Skeletal muscle cell (primary cell): ENCODE data around the gene YBEY.

Experiments used
- DNase-seq: peaks from one replicate; pipeline ENCODE4 v3.0.0-alpha.2; 2010; ENCODE audit warnings: low read depth
- H3K4me3 ChIP-seq: 2 replicates; pipeline ENCODE4 v1.5.1; 2011; ENCODE audit warnings: low read depth, mild to moderate bottlenecking, control low read depth, low read length, moderate library complexity

YBEY gene

DNA sequence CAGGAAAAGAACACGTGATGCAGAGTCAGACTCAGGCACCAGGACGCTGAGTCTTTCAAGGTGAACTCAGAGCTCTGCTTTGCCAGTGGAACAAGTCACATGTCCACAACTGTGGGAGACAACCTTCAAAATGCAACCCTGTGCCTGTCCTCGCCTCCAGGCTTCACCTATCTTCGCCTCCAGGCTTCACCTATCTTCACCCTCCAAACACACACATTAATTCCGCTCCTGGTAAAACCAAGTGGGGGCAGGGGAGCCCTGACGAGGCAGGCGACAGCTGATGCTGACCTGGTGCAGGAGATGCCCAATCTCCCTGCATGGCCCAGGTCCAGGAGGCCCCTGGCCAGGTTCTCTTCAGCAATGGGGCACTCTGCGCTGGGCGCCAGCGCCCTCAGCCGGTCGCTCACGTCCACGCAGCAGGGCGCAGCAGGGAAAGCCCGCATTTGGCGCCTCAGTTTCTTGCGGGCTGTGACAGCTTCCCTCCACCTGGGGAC lies 29.6 kb upstream of the YBEY start:
- no peak overlapping the region for H3K4me3 ChIP-seq
- DNase-seq, result no peak

DNA sequence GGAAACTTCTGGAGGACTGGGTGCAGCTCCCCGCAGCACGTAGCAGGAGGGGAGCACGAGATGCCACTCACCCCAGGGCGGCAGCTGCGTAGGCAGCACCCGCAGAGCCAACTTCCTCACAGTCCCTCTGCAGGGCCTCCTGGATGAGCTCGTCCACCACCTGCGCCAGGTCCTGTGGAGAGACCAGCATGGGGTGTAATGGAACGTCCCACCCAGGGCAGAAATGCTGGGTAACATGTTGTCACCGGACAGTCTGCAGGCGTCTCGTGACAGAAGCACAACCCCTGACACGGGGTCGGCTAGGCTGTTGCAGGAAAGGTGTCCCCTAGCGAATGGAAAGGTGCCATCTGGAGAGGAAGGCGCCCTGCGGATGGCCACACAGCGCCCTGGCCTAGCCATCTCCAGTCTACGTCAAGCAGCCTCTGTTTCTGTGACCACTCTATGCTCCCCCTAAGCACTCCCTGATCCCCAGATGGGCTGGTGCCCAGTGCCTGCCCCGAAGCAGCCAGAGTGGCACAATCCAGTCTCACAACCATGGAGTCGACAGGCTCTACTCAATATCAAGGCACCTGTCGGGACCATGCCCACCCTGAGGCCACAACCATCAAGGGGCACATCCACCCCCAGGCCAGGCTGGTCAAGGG lies 22.0 kb upstream of the YBEY start:
- H3K4me3 ChIP-seq, result no peak overlapping the region
- no peak for DNase-seq

DNA sequence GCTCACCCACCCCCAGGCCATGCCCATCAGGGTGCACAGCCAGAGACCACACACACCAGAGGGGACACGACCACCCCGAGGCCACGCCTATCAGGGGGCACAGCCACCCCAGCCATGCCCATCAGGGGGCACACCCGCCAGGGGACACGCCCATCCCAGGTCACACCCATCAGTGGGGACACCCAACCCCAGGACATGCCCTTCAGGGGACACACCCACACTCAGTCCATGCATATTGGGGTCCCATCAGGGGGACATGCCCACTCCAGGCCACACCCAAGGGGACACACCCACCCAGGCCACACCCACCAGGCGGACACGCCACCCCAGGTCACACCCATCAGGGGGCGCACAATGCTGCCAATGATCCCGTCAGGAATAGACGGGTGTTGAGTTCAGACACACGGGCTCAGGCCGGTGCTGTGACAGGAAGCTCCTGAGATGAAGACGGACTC lies 21.4 kb upstream of the YBEY start:
- H3K4me3 ChIP-seq, result no peak overlapping the region
- no peak for DNase-seq

DNA sequence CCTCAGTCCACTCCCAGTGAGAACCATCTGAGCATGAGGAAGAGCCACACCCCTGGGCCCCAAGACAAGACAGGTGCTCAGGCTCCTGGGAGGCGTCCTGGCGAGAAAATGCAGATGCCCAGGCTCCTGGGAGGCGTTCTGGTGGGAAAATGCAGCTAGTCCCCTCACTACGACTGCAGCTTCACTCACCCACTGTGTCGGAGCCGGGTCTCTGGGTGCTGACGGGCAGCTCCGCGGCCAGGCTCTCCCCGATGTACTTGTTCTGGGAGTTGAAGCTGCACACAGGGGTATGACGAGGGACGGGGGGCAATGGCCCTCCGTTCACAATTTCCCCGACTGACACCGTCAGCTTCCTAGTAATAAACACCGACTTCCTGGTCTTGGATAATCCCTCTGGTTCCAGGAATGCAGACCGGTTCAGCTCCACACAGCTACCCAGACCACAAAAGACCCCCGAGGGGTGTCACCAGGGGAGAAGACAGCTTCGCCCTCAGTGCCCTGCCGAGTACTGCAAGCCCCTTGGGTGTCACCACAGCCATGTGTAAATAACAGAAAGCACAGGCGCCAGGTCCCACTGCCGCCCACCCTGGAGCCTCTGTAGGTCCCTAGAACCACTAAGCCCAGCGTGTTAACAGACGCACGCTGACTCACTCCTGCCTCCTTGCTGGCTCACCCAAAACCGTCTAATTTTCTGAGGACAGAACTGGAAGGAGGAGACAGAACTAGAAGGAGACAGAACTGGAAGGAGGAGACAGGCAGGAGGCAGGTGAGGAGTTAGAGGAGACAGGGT lies 20.2 kb upstream of the YBEY start:
- H3K4me3 ChIP-seq, result no peak overlapping the region
- DNase-seq, result no peak

DNA sequence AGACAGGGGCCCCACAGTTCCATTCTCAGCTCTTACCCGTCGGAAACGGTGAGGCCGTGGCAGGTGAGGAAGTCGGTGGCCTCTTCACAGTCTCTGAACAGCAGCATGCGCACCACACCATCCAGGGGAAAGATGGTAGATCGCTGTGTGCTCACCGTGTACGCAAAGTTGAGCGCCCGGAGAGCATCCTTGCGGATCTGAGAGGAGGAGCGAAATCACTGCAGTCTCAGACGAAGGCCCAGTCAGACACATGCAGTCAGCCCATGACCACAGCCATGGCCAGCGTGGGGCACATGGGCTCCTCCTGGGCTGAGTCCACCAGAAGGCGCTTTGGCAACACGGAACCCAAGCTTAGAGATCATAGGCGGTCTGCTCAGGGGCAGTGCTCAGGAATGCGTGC lies 19.2 kb upstream of the YBEY start:
- no peak for DNase-seq
- H3K4me3 ChIP-seq, result no peak overlapping the region

DNA sequence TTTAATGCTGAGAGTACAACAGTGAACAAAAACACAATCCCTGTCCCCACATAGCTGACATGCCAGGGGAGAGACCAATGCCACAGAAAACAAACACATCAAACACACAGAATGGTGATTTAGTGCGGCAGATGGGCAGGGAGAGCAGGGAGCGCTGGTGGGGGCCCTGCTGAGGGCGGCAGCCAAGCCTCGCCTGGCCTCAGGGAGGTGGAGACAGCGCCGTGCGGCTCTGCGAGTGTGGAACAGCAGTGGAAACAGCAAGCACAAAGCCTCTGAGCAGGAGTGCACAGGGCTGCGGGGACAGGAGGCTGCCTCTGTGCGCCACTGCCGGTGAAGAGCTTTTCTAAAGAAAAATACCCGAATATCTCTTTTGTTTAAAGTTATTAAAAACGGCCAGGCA lies 17.8 kb upstream of the YBEY start:
- DNase-seq, result no peak
- H3K4me3 ChIP-seq, result no peak overlapping the region

DNA sequence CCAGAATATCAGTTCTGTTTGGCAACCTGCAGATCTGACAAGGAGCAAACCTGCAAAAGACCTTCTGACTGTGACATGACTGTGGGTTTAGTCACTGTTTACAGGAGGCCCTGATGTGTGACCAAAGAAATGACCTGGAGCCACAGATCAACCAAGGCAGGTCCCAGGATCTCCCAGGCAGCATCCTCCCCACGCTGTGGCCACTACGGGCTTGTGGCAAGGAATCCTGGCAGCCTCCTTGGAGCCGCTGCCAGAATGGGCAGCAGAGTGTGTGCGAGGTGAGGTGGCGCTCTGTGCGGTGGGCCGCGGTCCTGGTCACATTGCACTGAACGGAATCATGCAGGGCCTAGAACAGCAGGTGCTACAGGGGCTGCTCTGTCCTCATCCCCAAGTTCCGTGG lies 16.7 kb upstream of the YBEY start:
- DNase-seq, result no peak
- no peak overlapping the region for H3K4me3 ChIP-seq

DNA sequence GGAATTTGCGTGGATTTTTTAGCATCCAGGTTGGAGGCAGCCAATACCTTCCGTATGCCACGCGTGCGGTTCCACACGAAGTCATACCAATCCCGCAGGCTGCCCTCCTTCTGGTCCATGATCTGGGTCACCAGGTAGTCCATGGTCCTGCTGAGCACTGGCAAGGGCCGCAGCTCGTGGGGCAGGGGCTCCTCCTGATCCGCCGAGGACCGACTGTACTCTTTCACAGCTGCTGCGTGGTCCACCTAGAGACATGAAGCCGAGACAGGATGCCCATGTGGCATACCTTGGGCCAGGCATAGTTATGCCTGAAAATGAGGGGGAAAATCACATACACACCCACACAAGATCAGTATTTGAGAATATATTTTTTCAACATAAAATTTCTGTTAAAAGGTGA lies 12.8 kb upstream of the YBEY start:
- no peak for DNase-seq
- no peak overlapping the region for H3K4me3 ChIP-seq

DNA sequence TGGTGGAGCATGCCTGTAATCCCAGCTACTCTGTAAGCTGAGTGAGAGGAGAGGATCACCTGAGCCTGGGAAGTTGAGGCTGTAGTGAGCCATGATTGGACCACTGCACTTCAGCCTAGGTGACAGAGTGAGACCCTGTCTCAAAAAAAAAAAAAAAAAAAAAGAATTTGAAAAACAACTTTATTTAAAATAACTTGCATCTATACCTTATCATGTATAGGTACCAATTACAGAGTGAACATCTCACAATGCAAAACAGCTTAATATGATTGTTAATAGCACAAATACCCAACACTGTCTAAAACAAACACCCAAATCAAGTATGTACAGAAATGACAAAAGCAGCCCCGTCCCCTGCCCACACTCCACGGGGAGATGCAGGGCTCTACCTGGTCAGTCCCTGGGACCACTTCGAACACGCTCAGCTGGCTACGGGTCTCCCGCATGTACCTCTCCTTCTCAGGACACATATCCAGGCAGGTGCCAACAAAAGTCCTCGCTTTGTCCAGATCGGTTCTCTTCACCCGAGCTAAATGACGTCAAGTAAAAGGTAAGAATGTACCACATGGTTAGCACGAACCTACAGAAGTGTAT lies 11.2 kb upstream of the YBEY start:
- H3K4me3 ChIP-seq, result no peak overlapping the region
- no peak for DNase-seq

DNA sequence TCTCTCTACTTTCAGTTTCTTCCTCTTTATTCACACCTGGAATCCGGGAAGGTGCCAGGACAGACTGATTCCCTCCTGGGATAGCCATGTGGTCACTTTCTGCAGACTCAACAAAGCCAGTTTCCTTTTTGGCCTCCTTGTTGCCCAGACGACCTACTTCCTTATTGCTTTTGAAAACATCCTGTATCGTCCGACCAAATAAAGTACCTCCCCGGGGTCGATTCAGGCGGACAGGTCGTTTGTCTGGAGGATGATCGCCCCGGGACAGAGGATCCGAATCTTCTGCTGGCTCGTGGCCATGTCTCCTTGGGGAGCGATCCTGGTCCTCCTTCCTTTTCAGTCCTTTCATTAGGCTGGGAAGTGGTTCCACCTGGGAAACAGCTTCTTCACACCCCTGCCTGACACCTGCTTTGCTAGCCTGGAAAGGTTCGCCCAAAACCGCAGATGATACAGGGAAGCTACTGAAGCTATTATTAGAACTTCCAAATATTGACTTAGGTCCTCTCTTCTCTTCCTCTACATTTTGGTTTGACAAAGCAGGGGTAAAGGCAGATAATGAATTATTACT lies 2.0 kb upstream of the YBEY start:
- H3K4me3 ChIP-seq, result no peak overlapping the region
- no peak for DNase-seq

DNA sequence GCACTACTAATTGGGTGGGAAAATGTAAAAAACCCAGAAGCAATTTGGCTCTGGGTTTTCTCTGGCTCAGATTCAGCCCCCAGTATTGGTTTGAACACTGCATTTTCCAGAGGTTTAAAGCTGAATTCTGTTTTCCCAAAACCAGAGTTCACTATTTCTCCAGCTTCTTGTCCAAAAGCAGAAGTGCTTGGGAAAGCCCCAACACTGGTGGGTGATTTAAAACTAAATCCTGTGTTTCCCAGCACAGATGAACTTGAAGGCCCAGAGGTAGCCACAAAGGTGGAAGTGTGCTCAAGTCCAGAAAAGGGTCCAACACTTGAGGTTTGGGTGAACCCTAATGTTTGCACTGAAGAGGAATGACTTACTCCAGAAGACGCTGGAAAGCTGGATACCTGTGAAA lies 1.4 kb upstream of the YBEY start:
- no peak for DNase-seq
- peak overlapping the region; percentile 67 for H3K4me3 ChIP-seq

DNA sequence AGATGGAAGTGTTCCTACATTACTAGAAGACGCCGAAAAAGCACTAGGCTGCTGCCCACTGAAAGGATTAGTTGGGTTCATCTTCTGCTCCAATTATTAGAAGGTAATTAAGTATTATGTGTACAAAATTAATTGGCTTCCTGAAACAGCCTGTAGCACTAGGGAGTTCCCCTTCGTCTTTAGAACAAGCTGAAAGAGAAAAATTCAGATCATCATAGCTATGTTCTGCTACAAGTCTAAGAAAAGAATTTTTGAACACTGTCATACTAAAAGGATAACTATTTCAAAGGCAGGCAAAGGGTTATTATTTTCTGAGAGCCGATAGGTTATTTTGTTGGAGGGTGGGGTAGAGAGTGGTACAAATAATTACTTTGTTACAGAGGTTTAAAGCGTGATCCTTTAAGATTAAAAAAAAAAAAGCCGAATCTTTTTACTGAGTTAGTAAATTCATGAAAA lies 908 bp upstream of the YBEY start, which contains the start of gene MCM3AP:
Gene MCM3AP (minus strand): TSS at position 406 of the 456 bp plus-strand sequence. CDS start 325 bp downstream, at position 81.
- DNase-seq, result no peak
- H3K4me3 ChIP-seq, result peak within 1 kb of the TSS; percentile 67

DNA sequence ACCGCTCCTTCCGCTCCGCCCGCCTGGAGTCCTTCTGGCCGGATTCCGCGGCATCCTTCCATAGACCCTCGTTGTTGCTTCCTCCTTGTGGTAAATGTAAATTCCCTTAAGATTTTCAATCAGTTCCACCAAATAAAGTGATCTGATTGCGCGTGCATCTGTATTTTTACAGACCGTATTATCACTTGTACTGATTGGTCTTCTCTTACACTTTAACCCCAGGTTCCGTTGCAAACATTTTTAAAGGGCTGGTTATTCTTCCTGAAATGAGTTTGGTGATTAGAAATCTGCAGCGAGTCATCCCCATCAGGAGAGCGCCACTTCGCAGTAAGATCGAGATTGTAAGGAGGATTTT lies 483 bp downstream of the YBEY start:
- DNase-seq, result no peak
- peak overlapping the region; percentile 67 for H3K4me3 ChIP-seq

DNA sequence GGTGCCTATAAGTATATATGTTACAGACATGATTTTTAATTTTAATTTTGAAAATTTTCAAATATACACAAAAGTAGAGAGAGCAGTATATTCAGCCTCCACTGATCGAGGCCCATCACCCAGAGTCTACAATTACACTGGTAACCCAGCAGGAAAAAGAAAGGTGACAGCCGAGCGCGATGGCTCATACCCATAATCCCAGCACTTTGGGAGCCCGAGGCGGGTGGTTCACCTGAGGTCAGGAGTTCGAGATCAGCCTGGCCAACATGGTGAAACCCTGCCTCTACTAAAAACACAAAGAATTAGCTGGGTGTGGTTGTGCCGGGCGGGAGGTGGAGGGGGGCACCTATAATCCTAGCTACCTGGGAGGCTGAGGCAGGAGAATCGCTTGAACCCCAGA lies 1.4 kb downstream of the YBEY start:
- DNase-seq, result no peak
- peak overlapping the region; percentile 67 for H3K4me3 ChIP-seq

DNA sequence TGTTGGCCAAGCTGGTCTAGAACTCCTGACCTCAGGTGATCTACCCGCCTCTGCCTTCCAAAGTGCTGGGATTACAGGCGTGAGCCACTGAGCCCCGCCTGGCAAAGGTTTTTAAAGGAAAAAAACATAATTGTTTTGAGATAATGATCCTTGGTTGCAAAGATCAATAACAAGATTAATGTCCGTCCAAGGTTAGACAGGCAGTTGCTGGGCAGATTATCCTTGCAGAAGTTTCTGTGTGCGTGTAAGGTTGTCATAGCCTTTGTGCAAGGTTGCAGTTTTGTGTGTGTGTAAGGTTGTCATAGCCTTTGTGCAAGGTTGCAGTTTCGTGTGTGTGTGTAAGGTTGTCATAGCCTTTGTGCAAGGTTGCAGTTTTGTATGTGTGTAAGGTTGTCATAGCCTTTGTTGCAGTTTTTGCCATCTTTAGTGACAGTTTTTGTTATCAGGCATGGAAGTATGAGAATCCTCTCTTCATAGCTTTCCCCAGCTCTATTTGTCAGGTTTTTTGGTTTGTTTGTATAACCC lies 3.6 kb downstream of the YBEY start:
- H3K4me3 ChIP-seq, result no peak overlapping the region
- DNase-seq, result no peak

DNA sequence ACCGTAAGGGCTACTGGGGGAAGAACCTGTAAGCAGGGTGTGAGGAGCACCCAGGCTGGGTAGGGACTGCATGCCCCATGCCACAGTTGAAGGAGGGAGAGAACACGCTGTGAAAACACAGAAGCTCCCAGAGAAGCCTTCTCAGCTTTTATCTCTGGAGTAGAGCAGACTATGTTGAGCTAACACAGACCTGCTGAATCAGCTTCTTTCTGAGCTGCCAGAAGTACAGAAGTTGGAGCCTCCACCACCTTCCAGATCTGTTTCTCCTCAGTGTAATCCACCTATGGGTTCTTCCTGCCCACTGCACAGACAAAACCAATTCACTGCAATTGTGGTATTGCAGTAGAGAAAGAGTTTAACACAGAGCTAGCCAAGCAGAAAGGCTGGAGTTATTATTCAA lies 5.4 kb downstream of the YBEY start:
- no peak for DNase-seq
- no peak overlapping the region for H3K4me3 ChIP-seq

DNA sequence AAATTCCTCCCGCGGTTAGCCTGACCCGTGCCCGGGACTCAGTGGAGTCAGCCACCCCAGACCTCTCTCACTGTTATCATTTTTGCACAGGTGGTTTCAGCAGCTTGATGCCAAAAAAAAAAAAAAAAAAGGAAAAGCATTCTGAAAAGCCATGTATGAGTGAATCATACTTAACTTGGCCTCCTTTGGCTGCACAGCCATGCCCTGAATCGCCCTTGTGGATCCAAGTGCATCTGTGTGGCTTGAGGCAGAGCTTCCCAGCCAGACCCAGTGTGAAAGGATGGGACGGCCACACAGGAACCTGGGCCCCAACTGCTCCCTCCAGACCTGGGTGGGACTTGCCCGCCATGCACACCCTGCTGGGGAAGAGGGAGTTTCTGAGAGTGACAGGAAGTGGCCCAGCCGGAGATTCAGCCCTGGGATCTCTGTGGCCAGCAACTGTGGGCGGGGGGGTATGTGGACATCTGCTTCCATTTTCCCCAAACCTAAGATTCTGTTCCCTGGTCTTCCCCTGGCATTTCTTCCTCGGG lies 8.6 kb downstream of the YBEY start:
- no peak for DNase-seq
- H3K4me3 ChIP-seq, result no peak overlapping the region

DNA sequence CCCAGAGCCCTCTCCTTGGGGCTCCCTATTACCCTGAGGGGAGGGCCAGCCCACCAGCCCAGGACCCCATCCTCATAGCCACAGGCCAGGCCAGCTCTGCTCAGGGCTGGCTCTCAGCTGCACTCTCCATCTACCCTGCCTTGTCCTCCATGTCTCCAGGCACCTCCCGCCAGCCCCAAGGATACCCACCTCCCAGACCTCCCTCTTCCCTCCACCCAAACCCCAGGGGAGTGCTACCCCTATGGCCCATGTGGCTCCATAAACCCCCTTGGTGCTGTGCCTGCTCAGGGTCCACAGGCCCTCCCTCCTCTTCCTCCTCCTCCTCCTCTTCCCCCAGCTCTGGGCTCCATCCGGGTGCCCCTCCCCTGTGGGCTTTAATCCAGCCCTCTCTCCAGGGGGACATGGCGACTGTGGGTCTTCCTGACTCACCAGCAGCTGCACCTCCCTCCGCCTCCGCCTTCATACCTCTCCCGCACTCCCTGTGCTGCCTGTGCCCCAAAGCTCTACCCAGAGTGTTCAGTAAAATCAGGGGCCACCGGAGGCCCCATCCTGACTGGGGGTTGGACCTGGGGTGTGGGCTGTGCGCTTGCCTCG lies 9.1 kb downstream of the YBEY start:
- no peak overlapping the region for H3K4me3 ChIP-seq
- DNase-seq, result peak; percentile 54

DNA sequence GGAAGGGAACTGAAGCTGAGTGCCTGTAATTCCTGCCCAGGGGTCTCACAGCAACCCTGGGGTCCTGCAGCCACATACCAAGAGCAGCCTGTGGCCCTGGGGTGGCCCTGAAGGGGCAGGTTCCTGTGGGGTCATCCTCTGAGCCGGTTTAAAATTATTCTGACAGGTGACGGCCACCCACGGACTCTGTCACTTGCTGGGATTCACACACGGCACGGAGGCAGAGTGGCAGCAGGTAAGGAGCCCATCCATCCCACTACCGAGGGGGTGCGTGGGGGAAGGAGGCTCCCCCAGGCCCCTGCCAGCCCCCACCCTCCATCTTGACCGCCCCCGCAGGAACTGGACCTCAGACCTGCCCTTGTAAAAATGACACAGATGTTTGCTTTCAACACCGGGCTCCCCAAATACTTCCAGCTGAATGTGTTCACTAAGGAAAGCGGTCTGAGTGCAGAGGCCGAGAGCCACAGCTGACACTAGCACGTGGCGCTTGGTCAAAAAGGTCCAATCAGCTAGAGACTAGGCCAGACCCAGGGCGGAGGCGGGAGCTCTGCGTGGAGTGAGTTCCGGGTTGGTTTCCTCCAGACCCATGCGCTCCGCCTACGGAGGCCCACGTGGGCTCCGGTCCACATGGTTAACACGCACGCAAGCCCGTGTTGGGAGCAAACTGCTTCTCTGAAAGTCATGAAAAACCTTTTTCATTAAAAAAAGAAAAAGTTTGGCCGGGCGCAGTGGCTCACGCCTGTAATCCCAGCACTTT lies 10.0 kb downstream of the YBEY start:
- peak; percentile 60 for DNase-seq
- H3K4me3 ChIP-seq, result no peak overlapping the region
